MCF 10A (cell line): ENCODE measurements around the gene CDC14B. TPM values are rescaled to one million over a fixed set of nuclear protein-coding genes. Genes with fewer than 3 reads are reported as not detected.

Source experiments
- BruUV-seq: library from RNA; stranded (reverse); fragments of 400-500 nt; replicated peaks from 2 replicates; lab custom pipeline; 2021; lab: Mats Ljungman, UMichigan
- CTCF ChIA-PET: fragments of 300-600 bp; sonication (Branson Sonifier 250); formaldehyde crosslinking; extraction: SDS; loops from one replicate; lab custom pipeline; 2021; ENCODE audit warnings: antibody characterized with exemption, inconsistent platforms; lab: Yijun Ruan, JAX
- POLR2A ChIA-PET: fragments of 300-600, 350-650 bp; sonication (Branson Sonifier 250); formaldehyde crosslinking; extraction: SDS; loops from one replicate; lab custom pipeline; 2020; ENCODE audit warnings: antibody characterized with exemption, inconsistent platforms; lab: Yijun Ruan, JAX
- DNase-seq: peaks from one replicate; pipeline ENCODE4 v3.0.0-alpha.2; 2018; ENCODE audit not compliant: unreplicated experiment
- H3K27ac Mint-ChIP-seq: one replicate; pipeline ENCODE4 v1.8.0; 2022; ENCODE audit warnings: mild to moderate bottlenecking, low read depth, mixed read lengths; ENCODE audit not compliant: unreplicated experiment
- H3K27me3 Mint-ChIP-seq: one replicate; pipeline ENCODE4 v1.8.0; 2022; ENCODE audit warnings: mixed read lengths; ENCODE audit not compliant: insufficient read depth, unreplicated experiment
- H3K36me3 Mint-ChIP-seq: one replicate; pipeline ENCODE4 v1.8.0; 2022; ENCODE audit warnings: mild to moderate bottlenecking, moderate library complexity, mixed read lengths; ENCODE audit not compliant: insufficient read depth, unreplicated experiment
- H3K4me1 Mint-ChIP-seq: one replicate; pipeline ENCODE4 v1.8.0; 2022; ENCODE audit warnings: mixed read lengths; ENCODE audit not compliant: insufficient read depth, unreplicated experiment
- H3K4me3 Mint-ChIP-seq: one replicate; pipeline ENCODE4 v1.8.0; 2022; ENCODE audit warnings: mild to moderate bottlenecking, moderate library complexity, mixed read lengths; ENCODE audit not compliant: unreplicated experiment
- H3K9me3 Mint-ChIP-seq: one replicate; pipeline ENCODE4 v1.8.0; 2022; ENCODE audit warnings: mixed read lengths; ENCODE audit not compliant: unreplicated experiment
- intact Hi-C: fragments of 100-400 bp; cut with micrococcal nuclease; formaldehyde crosslinking; loops from 2 replicates; pipeline ENCODE4 v1.14.1; 2022
- total RNA-seq: library from RNA; stranded (reverse); gene quantifications from 2 replicates; pipeline ENCODE4 v1.2.3, GENCODE V29; 2022
- TF ChIP-seq, protein P1 (sequence below): fragments of 200-600 bp; IDR thresholded peaks from one replicate; pipeline ENCODE4 v1.8.0; 2022; ENCODE audit warnings: antibody characterized with exemption, mild to moderate bottlenecking; ENCODE audit not compliant: unreplicated experiment

The CDC14B gene
- total RNA-seq, 1 experiment from 2014 or later: 7.0 TPM

DNA sequence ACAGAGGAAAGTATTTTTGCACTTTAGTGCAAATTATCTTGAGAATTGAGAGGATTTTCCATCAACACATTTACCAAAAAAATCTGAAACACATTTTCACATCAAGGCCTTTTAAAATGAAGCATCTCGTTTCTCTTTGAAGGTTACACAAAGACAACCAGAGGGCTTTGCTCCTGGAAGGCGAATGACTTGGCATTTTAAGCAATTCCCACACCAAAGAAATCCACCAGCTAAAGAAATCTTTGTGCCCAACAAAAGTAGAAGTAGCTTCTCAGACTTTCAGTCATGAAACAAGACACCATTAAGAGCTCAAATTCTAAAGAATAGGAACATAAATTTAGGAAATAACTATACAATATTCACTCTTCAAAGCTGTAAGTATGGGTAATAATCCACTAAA lies 109.8 kb downstream of the CDC14B start:
- no peaks in the 10 kb centered on the region for H3K27me3 Mint-ChIP-seq

DNA sequence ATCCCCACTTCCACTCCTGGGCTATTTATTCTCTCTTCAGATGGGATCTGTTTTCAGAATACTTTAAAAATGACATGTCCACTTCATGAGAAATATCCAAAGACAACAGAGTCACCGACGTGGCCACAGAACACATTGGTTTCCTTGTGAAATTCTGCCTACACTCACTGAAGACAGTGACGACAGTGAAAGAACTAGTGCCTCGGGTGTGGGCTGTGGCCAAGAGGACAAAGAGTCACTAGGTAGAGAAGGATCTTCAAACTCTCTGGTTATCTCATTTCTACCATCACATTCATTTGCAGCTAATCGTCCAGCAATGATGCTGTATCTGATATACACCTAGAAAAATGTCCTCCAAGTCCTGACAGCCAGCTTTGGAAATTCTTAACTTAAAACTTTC lies 110.6 kb downstream of the CDC14B start:
- BruUV-seq: no TSS peak
- ChIA-PET CTCF (interaction anchor here (0.6 kb wide), 1 partner anchor 35 kb away, joined by 3 read pairs; no protein-coding TSS in a partner anchor), POLR2A (interaction anchor here (0.7 kb wide), 1 partner anchor 147 kb away, joined by 3 read pairs; no protein-coding TSS in a partner anchor)
- TF ChIP-seq, protein P1, sequence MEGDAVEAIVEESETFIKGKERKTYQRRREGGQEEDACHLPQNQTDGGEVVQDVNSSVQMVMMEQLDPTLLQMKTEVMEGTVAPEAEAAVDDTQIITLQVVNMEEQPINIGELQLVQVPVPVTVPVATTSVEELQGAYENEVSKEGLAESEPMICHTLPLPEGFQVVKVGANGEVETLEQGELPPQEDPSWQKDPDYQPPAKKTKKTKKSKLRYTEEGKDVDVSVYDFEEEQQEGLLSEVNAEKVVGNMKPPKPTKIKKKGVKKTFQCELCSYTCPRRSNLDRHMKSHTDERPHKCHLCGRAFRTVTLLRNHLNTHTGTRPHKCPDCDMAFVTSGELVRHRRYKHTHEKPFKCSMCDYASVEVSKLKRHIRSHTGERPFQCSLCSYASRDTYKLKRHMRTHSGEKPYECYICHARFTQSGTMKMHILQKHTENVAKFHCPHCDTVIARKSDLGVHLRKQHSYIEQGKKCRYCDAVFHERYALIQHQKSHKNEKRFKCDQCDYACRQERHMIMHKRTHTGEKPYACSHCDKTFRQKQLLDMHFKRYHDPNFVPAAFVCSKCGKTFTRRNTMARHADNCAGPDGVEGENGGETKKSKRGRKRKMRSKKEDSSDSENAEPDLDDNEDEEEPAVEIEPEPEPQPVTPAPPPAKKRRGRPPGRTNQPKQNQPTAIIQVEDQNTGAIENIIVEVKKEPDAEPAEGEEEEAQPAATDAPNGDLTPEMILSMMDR: no peak
- Mint-ChIP-seq H3K4me3 (no peak overlapping the region), H3K27me3 (no peaks in the 10 kb centered on the region), H3K27ac (no peak overlapping the region), H3K9me3 (no peaks in the 10 kb centered on the region), H3K36me3 (peaks cover 9% of the 10 kb centered on the region), H3K4me1 (no peaks in the 10 kb centered on the region)
- intact Hi-C loops: no loop called here
- DNase-seq: no peak

More for the DNA sequence above, 109.8 kb downstream of the CDC14B start:
- no peak overlapping the region for H3K4me3 Mint-ChIP-seq
- intact Hi-C loops: no loop called here
- CTCF ChIA-PET: interaction anchor here (0.6 to 0.7 kb wide), 2 partner anchors 19 to 87 kb away, joined by 3 to 4 read pairs; no protein-coding TSS in a partner anchor
- BruUV-seq: no TSS peak
- no peaks in the 10 kb centered on the region for H3K9me3 Mint-ChIP-seq
- TF ChIP-seq, protein P1: no peak
- peaks cover 6% of the 10 kb centered on the region for H3K36me3 Mint-ChIP-seq
- H3K4me1 Mint-ChIP-seq: no peaks in the 10 kb centered on the region
- DNase-seq: no peak
- H3K27ac Mint-ChIP-seq: no peak overlapping the region
- POLR2A ChIA-PET: no interaction called here

DNA sequence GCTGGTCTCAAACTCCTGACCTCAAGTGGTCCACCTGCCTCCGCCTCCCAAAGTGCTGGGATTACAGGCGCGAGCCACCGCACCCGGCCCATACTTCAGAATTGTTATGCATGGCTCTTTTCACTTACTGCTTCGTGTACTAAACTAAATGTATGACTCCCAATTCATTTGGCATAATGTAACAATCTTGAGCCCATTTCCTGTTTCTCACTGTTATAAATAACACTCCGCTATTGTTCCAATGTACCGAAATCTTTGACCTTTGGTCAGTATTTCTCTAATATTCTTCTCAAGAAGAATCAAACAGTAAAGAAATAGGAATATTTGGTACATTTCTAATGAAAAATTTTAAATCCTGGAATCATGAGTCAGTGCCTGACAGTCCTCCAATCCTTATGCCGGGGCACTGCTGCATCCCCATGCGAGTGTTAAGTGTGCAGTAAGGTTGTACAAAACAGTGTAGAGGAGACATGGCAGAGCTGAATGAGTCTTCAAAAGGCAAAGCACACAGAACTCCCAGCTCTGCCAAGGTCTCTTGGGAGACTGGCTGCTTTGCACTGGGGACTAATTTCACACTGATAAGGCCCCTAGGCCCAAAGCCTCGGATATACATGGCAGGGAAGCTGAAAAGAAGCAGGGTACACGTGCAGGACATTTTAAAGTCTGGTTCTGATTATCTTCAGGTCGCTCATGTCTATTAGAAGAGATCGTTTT lies 111.3 kb downstream of the CDC14B start:
- Mint-ChIP-seq H3K27ac (no peak overlapping the region), H3K27me3 (no peaks in the 10 kb centered on the region), H3K4me3 (no peak overlapping the region), H3K4me1 (no peaks in the 10 kb centered on the region), H3K36me3 (peaks cover 10% of the 10 kb centered on the region), H3K9me3 (no peaks in the 10 kb centered on the region)
- no TSS peak for BruUV-seq
- POLR2A ChIA-PET: interaction anchor here (0.7 kb wide), 1 partner anchor 146 kb away, joined by 3 read pairs; no protein-coding TSS in a partner anchor
- TF ChIP-seq, protein P1: no peak
- intact Hi-C loops: no loop called here
- CTCF ChIA-PET: interaction anchor here (0.6 kb wide), 1 partner anchor 36 kb away, joined by 3 read pairs; no protein-coding TSS in a partner anchor
- DNase-seq: no peak

DNA sequence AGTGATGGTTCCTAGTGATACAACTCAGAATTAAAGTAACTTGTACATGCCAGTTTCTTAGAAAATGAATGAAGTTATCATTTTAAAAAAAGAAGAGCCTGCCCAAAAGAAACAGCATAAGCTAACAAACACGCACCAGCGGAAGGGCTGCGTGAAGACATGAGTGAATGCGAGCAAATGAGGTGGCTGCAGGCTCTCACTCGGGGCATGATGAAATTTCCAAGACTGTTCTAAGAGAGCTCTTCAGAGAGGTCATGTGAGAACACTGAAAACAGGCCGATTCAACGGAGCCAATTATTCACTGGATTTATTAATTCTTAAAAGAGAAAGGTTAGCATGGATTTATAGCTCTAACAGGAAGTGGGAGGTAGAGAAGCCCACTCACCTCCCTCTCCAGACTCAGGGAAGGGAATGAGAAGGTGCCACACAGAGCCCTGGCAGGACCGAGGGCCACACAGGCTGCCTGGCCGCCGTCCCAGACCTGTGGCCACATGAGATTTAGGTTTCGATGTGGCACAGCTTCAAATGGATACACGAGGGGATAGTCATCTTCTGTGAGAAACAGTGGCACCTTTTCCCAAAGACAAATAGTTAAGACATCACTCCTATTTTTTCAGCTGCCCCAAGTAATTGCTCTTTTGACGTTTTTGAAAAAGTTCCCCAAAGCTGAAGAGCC lies 114.2 kb downstream of the CDC14B start:
- no peak for DNase-seq
- no TSS peak for BruUV-seq
- Mint-ChIP-seq H3K4me1 (no peaks in the 10 kb centered on the region), H3K27ac (no peak overlapping the region), H3K9me3 (no peaks in the 10 kb centered on the region), H3K36me3 (peaks cover 10% of the 10 kb centered on the region), H3K4me3 (no peak overlapping the region), H3K27me3 (no peaks in the 10 kb centered on the region)
- intact Hi-C loops: no loop called here
- ChIA-PET CTCF (interaction anchor here (0.6 kb wide), 2 partner anchors 145 to 215 kb away, joined by 3 read pairs; no protein-coding TSS in a partner anchor), POLR2A (no interaction called here)
- TF ChIP-seq, protein P1: no peak
